DMS153 treated with DMSO at 0.1 percent for 48 hours (cell line): ENCODE data around the gene THEM4.
"Not testable (repeated sequence)": the region's sequence is repeated elsewhere in the genome, so short reads cannot be mapped to it uniquely, and the experiment has no call there.

Experiments
- DNase-seq: peaks from one replicate; lab custom pipeline; 2025; ENCODE audit not compliant: unreplicated experiment; lab: John Stamatoyannopoulos, UW

The THEM4 gene

DNA sequence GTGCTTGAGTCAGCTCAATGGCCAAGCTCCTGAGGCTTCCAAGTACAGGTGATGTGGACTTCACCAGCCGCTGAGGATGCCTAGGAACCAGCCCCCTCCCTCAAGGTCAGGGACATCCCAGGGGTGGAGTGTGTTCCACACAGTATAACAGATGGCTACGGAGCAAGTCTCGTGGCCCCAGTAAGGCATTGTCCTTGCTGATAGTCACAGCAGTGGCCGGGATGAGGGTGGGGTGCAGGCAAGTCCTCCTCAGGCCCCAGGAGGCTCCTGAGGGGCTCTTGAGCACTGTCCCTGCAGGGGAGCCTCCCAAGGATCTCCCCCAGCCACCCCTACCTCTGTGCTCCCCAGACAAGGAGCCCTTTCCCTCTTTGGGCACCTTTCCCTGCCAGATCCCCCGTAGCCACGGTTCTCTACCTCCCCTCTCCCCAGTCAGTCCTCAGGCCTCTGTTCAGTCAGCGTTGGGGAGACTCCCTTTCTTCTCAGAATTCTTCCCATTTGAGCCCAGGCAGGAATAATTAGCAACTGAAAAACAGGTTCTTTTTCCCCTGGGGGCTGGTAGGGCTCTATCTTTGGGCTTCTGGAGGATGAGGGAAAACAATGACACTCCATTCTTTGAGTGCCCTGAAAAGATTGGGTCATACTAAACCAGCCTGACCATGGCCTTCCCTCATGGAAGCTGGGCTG, 48.7 kb downstream of the THEM4 start:
- no peak for DNase-seq

DNA sequence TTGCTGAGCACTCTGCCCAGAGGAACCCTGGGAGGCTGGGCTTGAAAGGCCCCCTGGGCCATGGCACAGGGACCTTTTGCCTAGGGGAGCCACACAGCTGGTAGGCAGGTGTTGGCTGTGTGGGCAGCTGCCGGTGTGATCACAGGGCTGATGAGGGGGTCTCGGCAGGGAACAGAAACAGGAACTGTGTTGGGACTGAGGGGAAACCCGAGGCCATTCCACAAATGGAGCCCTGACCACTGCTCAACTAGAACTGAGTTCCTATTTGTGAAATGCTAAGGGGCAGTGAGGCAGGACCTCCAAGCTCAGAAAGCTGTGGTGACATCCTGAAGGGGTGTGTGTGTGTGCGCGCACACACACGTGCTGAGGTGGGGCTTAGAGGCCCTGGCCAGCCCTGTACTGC, 49.4 kb downstream of the THEM4 start:
- no peak for DNase-seq

DNA sequence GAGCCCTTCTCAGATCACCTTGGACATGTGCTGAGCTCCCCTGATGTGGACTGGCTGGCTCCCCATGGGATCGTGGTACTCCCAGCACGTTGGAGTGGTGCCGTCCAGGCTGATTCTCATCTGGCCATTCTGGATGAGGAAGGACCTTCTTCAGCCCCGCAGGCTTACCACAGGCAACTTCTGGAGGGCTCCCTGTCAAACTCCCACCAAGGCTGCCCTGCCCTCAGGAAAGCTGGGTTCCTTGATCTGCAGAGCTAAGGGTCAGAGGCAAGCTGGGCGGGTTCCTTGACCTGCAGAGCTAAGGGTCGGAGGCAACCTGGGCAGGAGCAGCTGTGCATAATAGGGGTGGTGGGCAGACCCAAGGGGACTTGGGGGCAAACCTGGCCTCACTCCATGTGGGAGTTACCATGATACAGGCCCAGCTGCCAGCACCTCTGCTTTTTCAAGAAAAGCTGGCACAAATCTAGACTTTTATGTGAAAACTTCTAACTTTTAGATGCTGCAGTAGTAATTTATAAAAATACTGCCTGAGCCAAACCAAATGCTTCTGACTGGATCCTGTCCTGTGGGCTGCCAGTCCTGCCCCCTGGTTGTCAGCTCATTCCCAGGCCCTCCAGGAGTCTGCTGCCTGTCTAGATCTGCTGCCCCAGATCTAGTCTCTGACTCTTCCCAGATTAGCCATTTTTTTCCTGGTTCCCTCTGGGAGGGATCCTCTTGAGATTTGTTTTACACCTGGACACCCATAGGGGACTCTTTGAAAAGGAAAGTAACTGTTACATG, 50.2 kb downstream of the THEM4 start:
- no peak for DNase-seq

DNA sequence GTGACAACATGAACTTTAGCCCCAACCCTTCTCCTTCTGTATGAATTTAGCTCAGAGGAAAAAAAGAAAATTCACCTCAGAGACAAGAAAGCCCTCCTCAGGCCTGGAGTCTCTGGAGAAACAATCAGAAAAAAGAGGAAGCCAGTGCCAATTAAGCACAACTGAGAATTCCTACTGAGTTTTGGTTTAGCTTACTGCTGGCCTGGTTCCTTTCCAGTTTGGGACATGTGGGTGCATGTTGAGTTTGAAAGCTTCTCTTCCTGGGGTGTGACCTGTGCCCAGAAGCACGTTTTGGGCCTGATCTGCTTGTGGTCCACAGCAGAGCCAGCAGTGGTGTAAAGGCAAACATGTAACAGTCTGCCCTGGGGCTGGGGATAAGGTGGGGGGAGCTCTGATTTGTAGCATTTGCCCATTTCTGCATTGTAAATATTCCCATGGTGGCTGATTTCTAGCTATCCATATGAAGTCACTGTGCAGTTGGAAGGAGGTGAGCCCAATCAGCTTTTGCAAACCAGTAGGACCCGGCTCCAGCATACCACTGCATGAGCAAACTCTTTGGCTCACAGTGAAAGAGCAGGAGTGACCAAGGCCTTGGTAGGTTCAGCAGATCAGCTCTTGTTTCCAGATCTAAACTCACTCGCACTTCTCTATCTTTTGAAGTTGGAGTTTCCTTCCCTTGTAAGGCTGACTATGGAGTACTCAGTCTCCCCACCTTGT, 51.1 kb downstream of the THEM4 start:
- DNase-seq: no peak

DNA sequence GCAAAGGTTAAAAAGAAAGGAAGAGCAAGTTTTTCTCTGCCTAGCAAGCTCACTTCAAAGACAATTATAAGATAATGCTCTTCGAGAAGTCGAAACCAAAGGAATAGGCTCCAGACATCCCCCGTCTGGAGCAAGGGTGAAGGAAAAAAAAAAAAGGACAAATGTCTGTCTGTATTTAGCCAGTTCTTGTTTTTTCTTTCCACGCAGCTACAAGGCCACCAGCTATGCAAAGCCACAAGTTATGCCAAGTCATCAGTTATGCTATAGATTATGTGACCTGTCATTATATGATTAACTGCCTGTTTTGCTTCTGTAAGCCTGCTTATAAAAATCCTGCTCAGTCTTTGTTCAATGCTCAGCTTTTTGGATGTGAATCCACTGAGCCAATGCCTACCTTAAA, 53.4 kb downstream of the THEM4 start:
- no peak for DNase-seq

DNA sequence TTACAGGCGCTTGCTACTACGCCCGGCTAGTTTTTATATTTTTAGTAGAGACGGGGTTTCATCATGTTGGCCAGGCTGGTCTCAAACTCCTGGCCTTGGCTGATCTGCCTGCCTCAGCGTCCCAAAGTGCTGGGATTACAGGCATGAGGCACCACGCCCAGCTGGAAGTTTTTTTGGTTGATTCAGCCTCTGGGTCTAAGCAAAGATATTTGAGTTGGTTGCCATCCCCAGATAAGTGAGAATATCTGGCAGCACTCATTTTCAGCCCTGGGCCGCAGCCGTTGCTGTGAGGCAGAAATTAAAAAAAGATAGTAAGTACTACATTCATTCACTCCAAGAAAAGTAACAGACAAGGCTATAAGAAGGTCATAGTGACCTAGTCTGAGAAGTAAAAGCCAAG, 53.8 kb downstream of the THEM4 start:
- DNase-seq: not testable (repeated sequence)

DNA sequence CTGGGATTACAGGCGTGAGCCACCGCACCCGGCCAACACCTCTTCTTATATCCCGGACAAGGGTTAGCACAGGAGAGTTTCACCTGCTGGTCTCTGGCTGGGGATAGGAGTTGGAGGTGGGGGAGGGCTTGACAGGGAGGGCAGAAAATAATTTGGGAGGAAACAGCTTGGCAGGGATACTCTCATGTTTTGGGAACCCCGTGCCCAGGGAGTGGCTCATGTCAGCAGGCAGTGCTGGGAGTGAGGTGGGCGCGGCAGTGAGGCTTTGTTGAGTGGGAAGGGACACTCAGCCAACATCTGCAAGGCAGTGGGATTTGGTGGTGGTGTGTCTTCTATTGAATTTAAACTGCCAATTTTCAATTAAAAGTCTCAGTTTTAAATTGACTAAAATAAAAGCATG, 54.7 kb downstream of the THEM4 start:
- DNase-seq: no peak

DNA sequence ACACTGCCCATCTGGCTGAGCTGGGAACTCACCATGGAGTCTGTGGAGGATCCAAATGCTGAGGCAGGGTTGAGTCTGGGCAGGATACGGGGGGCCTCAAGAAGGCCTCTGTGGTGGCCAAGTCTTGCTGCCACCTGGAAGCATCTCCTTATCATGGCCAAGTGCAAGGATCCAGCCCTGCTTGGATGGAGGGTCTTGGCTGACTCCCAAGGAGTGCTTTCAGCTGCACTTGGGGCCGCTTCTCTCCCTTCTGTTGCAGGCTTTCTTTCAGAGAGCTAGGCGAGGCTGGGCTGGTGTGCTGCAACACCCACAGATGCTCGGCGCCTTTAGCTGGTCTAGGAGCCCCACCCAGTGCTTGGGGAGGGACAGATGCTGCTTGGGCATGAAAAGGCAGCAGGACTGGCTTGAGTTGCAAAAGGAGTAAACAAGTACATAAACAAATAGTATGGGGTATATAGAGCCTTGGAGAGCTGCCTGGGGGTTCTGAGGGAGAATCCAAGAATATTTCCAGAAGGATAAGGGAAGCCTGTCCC, 55.8 kb downstream of the THEM4 start, which contains the start of gene THEM5:
Gene THEM5, minus strand, starts transcription at position 302 of the 533 bp plus-strand sequence. Its CDS starts 147 bp downstream, at position 155.
- no peak for DNase-seq

DNA sequence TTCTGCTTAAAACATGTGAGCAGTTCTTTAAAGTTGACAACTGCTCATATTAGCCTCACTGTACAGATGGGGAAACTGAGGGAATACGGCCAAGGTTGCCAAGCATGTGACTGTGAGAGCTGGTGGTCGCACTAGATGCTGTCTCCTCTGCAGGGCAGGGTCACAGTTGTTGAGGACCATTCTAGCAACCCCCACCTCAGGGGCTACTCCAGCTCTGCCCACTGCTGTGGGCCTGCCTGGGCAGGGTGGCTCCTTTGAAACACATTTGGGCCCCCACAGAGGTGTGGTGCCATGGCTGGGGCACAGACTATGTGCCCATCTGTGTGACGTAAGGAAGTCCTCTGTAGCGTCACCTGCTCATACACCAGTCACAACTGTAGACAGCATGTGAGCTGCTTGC, 56.6 kb downstream of the THEM4 start:
- DNase-seq: no peak

DNA sequence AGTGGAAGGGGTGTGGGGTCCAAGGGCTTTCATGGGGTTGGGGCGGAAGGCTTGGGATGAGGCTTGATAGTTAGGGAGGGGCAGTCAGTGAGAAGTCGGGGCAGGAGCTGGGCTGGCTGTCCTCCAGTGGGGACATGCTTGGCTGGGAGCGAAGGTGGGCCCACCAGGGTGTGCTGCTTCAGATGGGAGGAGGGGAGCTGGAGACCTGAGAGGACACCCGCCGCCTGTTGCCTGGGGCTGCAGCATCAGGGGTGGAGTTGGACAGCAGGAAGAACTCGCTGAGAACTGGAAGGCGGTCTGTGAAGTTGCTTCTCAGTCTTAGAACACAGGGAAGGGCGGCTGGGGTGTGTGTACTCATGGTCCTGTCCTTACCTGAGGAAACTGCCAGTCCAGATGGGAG, 57.4 kb downstream of the THEM4 start:
- no peak for DNase-seq

DNA sequence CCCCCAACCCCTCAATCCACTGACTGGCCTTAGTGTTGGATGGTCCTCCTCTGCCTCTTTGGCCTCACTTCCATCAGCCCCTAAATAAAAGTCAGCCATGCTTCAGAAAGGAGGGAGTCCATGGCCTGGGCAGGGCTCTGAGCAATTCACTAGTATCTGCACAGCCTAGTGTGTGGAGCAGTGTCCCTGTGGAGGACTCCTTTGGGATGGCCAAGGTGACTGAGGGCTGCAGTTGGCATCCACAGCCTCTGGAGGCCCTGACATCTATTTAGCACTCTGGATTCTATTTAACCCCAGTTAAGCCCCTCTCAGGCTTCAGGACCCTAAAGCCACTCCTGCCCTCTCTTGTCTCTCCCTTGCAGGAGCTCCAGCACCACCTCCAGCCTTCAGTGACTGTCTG, 59.4 kb downstream of the THEM4 start:
- DNase-seq: no peak

DNA sequence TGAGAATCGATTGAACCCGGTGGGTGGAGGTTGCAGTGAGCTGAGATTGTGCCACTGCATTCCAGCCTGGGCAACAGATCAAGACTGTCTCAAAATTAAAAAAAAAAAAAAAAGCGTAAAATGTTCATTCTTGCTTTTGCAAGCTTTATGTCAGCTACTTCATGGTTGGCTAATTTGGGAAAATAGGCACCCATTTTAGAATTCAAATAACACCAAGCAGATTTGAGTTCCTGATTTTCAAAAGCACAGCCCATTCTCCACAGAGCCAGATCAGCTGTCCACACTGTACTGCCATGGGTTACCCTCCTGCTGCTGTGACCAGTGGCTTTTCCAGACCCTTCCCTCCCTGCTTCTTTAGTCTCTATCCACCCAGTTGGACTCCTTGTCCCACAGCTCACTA, 60.2 kb downstream of the THEM4 start:
- DNase-seq: no peak

DNA sequence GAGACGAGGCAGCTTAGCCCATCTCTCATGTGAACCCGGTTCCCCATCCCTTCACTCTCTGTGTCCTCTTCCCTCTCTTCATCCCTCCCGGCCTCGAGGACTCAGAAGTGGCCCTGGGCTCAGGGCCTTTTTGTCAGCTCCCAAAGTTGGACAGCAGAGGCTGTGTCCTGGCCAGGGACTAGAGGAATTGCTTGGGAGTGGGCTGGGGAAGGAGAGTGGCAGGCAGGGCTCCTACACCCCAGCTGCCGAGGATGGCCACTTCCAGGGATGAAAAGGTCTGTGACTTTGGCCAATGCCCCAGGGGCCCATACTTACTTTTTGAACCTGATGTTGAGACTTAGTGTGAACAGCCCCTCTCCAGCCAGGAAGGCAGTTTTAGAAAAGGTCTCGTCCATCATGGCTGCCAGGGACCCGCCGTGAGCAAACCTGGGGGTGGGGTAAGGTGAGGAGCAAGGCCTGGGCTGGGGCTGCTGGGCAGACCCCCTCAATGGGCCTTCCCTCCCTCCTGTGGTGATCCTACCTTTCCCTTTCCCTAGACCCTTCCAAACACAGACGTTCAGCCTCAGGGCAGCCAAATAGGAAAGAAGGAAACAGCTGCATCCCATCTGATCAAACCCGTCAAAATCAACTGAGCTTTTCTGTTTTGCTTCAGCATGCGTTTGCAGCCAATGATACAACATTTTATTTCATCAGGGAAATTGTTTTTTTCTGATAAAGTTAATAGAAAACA, 61.3 kb downstream of the THEM4 start:
- no peak for DNase-seq

DNA sequence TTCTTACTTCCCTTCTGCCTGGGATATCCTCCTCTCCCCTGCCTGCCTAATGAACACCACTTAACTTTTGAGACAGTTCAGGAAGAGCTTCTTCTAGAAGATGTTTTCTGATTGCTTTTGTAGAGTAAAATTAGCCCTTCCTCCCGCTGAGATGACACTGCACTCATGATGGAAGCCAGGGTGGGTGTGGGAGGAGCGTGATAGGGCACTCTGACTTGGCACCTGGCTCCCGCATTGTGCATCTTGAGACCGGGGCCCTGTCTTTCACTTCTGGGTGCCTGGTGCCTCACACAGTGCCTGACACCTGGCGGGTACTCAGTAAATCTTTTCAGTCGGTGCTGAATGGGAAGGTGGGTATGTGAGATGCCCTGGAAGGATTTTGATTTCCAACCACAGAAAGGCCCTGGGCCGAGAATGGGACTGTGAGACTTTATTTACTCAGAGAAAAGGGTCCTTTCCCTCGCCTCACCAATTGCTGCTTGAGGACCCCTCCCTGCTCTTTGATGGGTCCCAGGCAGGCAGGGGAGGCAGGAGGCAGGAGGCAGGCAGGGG, 62.5 kb downstream of the THEM4 start:
- DNase-seq: no peak

DNA sequence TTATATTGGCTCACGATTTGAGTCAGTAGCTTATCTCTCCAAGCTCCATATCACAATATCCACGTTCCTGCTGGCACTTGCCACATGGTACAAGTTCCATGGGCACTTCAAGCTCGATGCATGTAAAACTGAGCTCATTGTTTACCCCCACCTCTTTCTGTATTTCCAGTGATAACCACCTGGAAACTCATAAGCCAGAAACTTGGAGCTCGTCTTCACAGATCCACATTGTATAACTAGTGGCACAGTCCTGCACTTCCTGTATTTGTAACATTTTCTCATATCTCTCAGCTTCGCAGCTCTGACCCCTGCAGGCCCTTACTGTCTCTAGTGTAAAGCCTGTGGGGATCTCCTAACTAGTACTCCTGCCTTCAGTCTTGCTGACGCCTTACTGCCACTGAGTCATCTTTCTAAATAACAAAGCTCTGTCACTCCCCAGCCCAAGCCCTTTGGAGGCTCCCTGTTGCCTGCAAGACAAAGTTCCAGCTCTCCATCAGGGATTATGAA, 63.2 kb downstream of the THEM4 start:
- DNase-seq: no peak

DNA sequence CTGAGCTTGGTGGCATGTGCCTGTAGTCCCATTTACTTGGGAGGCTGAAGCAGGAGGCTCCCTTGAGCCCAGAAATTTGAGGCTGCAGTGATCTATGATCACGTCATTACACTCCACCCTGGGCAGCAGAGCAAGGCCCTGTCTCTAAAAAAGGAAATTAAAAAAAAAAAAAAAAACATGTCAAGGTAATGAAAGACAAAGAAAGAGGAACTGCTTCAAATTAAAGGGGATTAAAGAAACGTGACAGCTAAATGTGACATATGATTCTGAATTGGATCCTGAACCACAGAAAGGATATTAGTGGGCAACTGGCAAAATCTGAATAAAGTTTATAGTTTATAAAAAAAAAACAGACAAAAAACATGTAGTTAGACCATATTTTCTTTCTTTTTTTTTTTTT, 65.9 kb downstream of the THEM4 start:
- no peak for DNase-seq

DNA sequence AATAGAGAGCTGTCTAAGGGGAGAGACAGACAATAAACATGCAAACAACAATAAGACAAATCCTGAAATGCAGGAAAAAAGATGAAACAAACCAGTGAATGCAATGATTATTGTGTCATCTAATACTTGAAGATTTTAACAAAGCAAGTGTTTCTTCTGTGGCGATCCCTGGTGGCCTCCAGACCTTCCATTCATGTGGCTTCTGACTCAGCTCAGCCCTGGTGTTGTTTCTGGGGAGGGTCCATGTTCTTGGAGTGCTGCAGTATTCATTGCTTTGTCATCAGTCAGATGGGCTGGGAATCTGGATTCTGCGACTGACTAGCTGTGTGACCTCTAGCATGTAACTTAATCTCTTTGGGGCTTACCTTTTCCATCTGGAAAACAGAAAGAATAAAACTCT, 68.2 kb downstream of the THEM4 start:
- DNase-seq: no peak

DNA sequence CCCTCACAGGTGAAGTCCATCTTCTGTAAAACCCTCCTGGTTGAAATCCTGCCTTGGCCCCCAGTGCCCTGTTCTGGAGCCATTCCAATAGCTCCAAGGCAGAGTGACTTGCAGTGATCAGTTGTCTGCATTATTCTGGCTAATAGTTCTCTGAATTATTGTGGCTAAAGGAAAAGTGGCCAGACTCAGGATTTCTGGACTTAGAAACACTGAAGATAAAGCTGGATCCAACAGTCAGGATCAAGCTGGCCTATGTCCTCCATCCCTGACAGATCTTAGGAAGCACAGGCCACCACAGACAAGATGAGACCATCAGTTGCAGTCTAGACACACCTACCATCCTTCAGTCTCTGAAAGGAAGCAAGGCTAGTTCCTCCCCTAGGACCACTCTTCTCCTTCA, 68.9 kb downstream of the THEM4 start:
- DNase-seq: no peak

DNA sequence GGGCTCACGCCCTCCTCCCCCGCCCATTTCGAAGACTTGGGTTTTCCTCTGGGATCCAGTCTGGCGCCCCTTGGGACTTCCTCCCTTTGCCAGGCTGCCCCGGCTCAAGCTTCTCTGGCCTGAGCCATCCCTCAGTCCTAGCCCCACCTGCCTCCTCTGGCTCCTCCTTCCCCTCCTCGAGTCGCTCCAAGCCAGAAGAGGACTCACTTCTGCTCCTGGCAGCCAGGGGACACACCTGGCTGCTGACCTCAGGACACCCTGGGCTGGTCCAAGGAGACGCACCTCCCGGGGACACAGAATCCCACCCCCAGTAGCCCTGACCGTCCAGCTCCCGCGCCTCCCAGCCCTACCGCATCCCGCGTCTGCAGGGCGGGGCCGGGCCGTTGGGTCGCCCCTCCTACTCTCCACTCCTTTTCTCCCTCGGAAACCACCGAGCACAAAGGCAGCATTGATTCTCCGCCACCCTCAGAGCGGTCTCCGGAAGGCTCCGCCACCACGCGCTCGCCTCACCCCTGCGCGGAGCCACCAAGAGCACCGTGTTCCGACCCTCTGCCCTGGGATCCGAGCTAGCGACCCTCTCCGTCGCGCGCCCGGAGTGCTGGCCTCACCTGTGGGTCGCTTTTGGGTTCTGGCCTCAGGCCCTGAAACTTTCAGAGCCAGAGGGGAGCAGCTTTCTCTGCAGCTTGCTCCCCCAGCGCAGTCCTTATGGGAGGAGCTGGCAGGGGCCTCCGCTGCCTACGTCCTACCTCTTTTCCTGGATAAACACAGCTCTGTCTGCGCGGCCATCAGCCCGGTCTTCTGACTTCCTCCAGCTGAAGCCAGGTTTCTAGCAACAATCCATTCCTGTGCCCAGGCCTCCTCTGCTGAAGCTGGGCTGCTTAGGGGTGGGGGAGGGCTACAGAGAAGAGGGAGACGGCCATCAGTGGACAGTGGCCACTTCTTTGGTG, 69.6 kb downstream of the THEM4 start, which contains the start of gene C2CD4D:
Gene C2CD4D, minus strand, starts transcription at position 364 of the 947 bp plus-strand sequence. CDS start 831 bp downstream, outside the sequence.
- peak; percentile 77 for DNase-seq
